DMS79 (cell line): Measurements from ENCODE around the gene AOC3.
"Not testable (repeated sequence)": the region's sequence is repeated elsewhere in the genome, so short reads cannot be mapped to it uniquely, and the experiment has no call there.

Experiments
- DNase-seq: peaks from one replicate; lab custom pipeline; 2025; lab: John Stamatoyannopoulos, UW

Gene AOC3

GRCh38 chr17:42866631-42867575 lies 15.9 kb downstream of the AOC3 start:
- no peak for DNase-seq

- not testable (repeated sequence) for DNase-seq
Measured at GRCh38 chr17:42867694-42868261, 16.8 kb downstream of the AOC3 start.

- DNase-seq = no peak
Measured at GRCh38 chr17:42868338-42868737, 17.3 kb downstream of the AOC3 start.

GRCh38 chr17:42871647-42872046 lies 20.6 kb downstream of the AOC3 start:
- DNase-seq = no peak

DNA sequence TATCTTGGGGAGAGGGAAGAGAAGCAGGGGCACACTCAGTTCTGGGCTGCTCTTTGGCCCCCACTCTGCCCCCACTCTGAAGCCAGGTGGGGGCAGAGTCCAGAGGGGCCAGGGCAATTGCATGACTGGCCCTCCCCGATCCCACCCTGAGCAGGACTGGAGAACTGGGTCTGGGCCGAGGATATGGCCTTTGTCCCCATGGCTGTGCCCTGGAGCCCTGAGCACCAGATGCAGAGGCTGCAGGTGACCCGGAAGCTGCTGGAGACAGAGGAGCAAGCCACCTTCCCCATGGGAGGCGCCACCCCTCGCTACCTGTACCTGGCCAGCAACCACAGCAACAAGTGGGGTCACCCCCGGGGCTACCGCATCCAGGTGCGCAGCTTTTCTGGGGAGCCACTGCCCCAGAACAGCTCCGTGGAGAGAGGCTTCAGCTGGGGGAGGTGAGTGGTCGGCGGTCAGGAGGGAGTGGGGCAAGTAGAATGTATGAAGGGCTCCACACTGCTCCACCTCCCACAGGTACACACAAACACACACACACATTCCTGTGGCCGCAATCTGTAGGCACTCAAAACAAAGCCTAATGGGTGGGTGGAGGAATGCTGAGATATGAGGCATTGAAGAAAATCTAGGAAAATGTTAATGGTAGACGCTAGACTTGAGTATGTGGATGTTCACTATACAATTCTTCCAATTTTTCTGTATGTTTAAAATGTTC lies 21.4 kb downstream of the AOC3 start:
- no peak for DNase-seq

GRCh38 chr17:42873315-42873714 lies 22.3 kb downstream of the AOC3 start:
- DNase-seq = no peak

DNA sequence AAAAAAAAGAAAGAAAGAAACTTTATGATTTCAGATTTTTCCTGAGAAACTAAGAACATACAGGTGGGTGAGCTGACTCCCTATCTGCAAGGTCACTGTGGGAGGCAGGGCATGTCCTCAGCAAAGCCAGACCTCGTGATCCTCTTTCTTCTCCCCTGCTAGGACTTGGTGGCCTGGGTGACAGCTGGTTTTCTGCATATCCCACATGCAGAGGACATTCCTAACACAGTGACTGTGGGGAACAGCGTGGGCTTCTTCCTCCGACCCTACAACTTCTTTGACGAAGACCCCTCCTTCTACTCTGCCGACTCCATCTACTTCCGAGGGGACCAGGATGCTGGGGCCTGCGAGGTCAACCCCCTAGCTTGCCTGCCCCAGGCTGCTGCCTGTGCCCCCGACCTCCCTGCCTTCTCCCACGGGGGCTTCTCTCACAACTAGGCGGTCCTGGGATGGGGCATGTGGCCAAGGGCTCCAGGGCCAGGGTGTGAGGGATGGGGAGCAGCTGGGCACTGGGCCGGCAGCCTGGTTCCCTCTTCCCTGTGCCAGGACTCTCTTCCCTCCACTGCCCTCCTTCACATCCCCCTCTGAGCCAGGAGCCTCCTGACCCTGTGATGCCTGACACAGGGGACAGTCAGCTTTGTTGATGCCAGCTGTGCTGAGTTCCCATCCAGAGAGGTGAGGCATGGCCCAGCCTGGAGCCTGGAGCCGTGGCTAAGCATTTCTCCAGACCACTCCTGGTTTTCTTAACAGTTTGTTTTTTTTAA lies 23.1 kb downstream of the AOC3 start:
- not testable (repeated sequence) for DNase-seq

- no peak for DNase-seq
Measured at GRCh38 chr17:42877037-42877436, 26.0 kb downstream of the AOC3 start.

- no peak for DNase-seq
Measured at GRCh38 chr17:42878123-42878880, 27.3 kb downstream of the AOC3 start.

- no peak for DNase-seq
Measured at GRCh38 chr17:42878924-42879595, 28.1 kb downstream of the AOC3 start.

- DNase-seq = no peak
Measured at GRCh38 chr17:42879596-42879985, 28.6 kb downstream of the AOC3 start.

GRCh38 chr17:42880776-42881310 lies 29.8 kb downstream of the AOC3 start:
- DNase-seq = no peak

DNA sequence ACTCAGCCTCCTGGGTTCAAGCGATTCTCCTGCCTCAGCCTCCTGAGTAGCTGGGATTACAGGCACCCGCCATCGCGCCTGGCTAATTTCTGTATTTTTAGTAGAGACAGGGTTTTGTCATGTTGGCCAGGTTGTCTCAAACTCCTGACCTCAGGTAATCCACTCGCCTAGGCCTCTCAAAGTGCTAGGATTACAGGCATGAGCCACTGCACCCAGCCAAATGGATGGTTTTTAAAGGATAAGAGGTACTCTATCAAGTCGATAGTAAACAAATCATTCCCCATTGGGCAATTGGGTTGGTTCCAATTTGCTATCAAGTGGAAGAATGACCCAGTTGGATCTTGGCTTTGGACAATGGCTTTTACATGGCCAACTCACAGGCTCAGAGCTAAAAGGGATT lies 30.7 kb downstream of the AOC3 start:
- DNase-seq = peak; percentile 70

DNA sequence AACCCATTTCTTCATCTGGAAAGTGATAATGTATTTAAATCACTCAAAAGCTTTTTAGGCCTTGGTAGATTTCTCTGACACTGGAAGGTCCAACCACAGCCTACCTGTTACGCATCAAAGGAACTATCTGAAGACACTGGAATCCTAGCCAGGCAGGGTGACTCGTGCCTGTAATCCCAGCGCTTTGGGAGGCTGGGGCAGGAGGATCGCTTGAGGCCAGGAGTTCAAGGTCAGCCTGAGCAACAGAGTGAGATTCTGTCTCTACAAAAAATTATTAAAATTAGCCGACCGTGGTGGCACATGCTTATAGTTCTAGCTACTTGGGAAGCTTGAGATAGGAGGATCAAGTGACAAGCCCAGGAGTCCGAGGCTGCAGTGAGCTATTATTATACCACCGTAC lies 31.2 kb downstream of the AOC3 start:
- no peak for DNase-seq

- peak; percentile 24 for DNase-seq
Measured at GRCh38 chr17:42883802-42884558, 33.0 kb downstream of the AOC3 start.

DNA sequence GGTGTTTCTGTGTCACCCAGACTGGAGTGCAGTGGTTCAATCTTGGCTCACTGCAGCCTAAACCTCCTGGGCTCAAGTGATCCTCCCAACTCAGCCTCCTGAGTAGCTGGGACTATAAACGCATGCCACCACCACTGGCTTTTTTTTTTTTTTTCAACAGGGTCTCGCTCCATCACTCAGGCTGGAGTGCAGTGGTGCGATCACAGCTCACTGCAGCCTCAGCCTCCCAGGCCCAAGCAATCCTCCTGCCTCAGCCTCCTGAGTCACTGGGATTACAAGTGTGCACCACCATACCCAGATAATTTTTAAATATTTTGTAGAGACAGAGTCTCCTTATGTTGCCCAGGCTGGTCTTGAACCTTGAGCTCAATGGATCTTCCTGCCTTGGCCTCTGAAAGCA lies 34.8 kb downstream of the AOC3 start:
- DNase-seq = not testable (repeated sequence)

GRCh38 chr17:42886283-42887176 lies 35.5 kb downstream of the AOC3 start:
- no peak for DNase-seq

DNA sequence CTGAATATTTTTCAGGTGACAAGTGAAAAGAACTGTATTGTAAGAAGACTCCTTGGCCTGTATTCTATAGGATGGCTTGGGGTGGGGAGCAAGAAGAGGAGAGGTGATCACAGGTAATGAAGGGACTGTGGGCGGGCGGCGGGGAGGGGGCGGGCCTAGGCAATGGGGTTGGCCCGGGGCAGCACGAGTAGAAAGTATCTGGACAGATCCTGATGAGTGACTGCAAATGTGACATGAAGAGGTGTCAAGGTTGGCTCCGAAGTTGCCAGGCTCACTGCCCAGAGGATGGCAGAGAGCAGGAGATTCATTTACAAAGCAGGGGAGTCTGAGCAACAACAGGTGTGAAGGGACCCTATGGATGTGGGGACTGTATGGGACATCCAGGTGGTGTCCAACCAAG lies 38.8 kb downstream of the AOC3 start:
- DNase-seq = no peak
